C4-2B (cell line): ENCODE measurements around the gene CLSTN1.

Experiments used
- CTCF ChIP-seq: fragments of 450-650 bp; conservative IDR thresholded peaks from 2 replicates; pipeline ENCODE4 v1.5.1; 2017; ENCODE audit warnings: mild to moderate bottlenecking
- ZFX ChIP-seq: fragments of 450-650 bp; IDR thresholded peaks from 2 replicates; pipeline ENCODE4 v1.6.1; 2017

DNA sequence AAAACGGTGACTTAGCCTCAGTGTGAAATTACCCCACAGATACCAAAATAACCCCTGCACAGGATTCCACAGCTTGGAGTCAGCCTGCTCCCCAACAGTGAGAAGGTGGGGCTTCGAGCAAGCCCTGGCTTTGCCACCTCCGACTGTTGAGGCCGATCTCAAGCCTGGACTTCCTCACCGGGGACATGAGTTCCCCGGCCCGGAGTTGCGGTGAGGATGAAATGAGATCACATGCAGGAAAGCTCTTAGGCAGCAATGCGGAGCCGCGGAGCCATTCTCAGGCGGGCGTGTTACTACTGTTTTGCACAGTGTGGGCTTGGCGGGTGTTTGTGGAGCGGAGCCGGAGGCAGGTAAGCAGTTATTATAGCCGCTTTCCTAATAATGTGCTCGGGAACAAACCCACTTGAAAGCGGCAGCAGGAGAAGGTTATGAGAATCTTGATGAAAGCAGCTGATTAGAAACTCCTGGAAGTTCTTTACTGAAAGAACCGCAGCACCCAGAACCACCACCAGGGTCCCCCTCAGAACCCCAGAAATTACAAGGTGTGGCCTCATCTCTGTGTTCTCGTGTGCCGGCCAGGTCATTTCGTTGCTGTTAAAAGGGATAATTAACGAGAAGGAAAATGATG is 3.9 kb upstream of the CLSTN1 start:
- TF ChIP-seq CTCF (no peak), ZFX (no peak)
